HCT116 (cell line): ENCODE measurements around the gene YIF1B. TPM values are rescaled to one million over a fixed set of nuclear protein-coding genes. Genes with fewer than 3 reads are reported as not detected.

Experiments used
- ATAC-seq: fragments of 200-7000 bp; cut with Tn5 transposase; 2 replicates; pipeline ENCODE4 v1.9.1; 2020; ENCODE audit warnings: mild to moderate bottlenecking, moderate library complexity
- BruUV-seq: library from RNA; stranded (reverse); fragments of 400-500 nt; replicated peaks from 2 replicates; lab custom pipeline; 2021; lab: Mats Ljungman, UMichigan
- CTCF ChIA-PET: fragments of 300-600 bp; sonication (Branson Sonifier 250); formaldehyde crosslinking; loops from one replicate; lab custom pipeline; 2021; ENCODE audit warnings: antibody characterized with exemption; lab: Charles Lee
- POLR2A ChIA-PET: fragments of 300-600, 350-600 bp; sonication (Branson Sonifier 250); formaldehyde crosslinking; loops from one replicate; lab custom pipeline; 2021; ENCODE audit warnings: antibody characterized with exemption; lab: Charles Lee
- RAD21 ChIA-PET, 2 experiments: fragments of 300-600 bp; sonication (Branson Sonifier 250); formaldehyde crosslinking; loops; one replicate each; lab custom pipeline; 2023; ENCODE audit warnings: low total read pairs in 2 of 2; ENCODE audit not compliant: uncharacterized antibody in 2 of 2, unreplicated experiment in 2 of 2, low non-redundant PET in 1 of 2; lab: Charles Lee
- DNase-seq: peaks from one replicate; pipeline ENCODE4 v3.0.0-alpha.2; 2010; ENCODE audit warnings: low read depth, low spot score
- H2AFZ ChIP-seq: fragments of 200-600 bp; shearing (Covaris generic), sonication (generic); 2 replicates; pipeline ENCODE4 v1.6.1; 2017; ENCODE audit warnings: low read depth, mixed run types, mixed read lengths, antibody characterized with exemption, low read length; ENCODE audit not compliant: poor library complexity, severe bottlenecking
- H3K27ac ChIP-seq: 2 replicates; pipeline ENCODE4 v1.5.1; 2012; ENCODE audit warnings: low read depth, low read length
- H3K27me3 ChIP-seq: fragments of 200-600 bp; sonication (generic); 2 replicates; pipeline ENCODE4 v1.6.1; 2016; ENCODE audit warnings: mixed run types, low read length, mixed read lengths; ENCODE audit not compliant: insufficient read depth
- H3K36me3 ChIP-seq, 2 experiments: fragments of 200-500 bp in 1 of 2; fragments of 200-600 bp in 1 of 2; sonication (Bioruptor generic) in 1 of 2; sonication (generic) in 1 of 2; 2 replicates each; pipeline versions ENCODE4 v1.5.1 to v1.6.1; 2014 to 2016; ENCODE audit warnings: low read length in 2 of 2, inconsistent platforms in 1 of 2, mixed read lengths in 1 of 2, mixed run types in 1 of 2; ENCODE audit not compliant: insufficient read depth in 2 of 2, control insufficient read depth in 1 of 2
- H3K4me1 ChIP-seq, 2 experiments: fragments of 200-600 bp in 1 of 2; sonication (generic) in 1 of 2; 2 replicates each; pipeline versions ENCODE4 v1.5.1 to v1.6.1; 2012 to 2017; ENCODE audit warnings: low read length in 2 of 2, inconsistent platforms in 1 of 2, mild to moderate bottlenecking in 1 of 2, mixed read lengths in 1 of 2, mixed run types in 1 of 2, moderate library complexity in 1 of 2; ENCODE audit not compliant: insufficient read depth in 2 of 2, control insufficient read depth in 1 of 2
- H3K4me2 ChIP-seq: fragments of 200-600 bp; sonication (generic); 2 replicates; pipeline ENCODE4 v1.6.1; 2017; ENCODE audit warnings: mixed run types, low read length, mixed read lengths
- H3K4me3 ChIP-seq, 2 experiments: fragments of 200-600 bp in 1 of 2; sonication (generic) in 1 of 2; replicated peaks in 1 of 2; 2 replicates each; pipeline ENCODE4 v1.5.1; 2011 to 2016; ENCODE audit warnings: low read length in 2 of 2, control low read depth in 1 of 2, low read depth in 1 of 2, mild to moderate bottlenecking in 1 of 2, mixed read lengths in 1 of 2, mixed run types in 1 of 2
- H3K79me2 ChIP-seq: fragments of 200-600 bp; sonication (generic); 2 replicates; pipeline ENCODE4 v1.6.1; 2017; ENCODE audit warnings: mild to moderate bottlenecking, mixed run types, low read length, moderate library complexity, mixed read lengths; ENCODE audit not compliant: insufficient read depth
- H3K9ac ChIP-seq: fragments of 200-600 bp; sonication (generic); 2 replicates; pipeline ENCODE4 v1.6.1; 2016; ENCODE audit warnings: low read length, mixed read lengths
- H3K9me2 ChIP-seq: fragments of 200-600 bp; sonication (generic), shearing (Covaris generic); 2 replicates; pipeline ENCODE4 v1.6.1; 2017; ENCODE audit warnings: mixed run types, mild to moderate bottlenecking, moderate library complexity; ENCODE audit not compliant: insufficient read depth
- H3K9me3 ChIP-seq, 2 experiments: fragments of 200-500 bp in 1 of 2; fragments of 200-600 bp in 1 of 2; sonication (Bioruptor generic) in 1 of 2; sonication (generic) in 1 of 2; 2 replicates each; pipeline ENCODE4 v1.6.1; 2014 to 2017; ENCODE audit warnings: low read length in 2 of 2, mixed read lengths in 2 of 2, inconsistent platforms in 1 of 2, low read depth in 1 of 2, mild to moderate bottlenecking in 1 of 2, mixed run types in 1 of 2, moderate library complexity in 1 of 2; ENCODE audit not compliant: control insufficient read depth in 1 of 2, insufficient read depth in 1 of 2
- H4K20me1 ChIP-seq: fragments of 200-600 bp; sonication (generic), shearing (Covaris generic); 2 replicates; pipeline ENCODE4 v1.6.1; 2017; ENCODE audit warnings: mixed run types, mild to moderate bottlenecking, moderate library complexity; ENCODE audit not compliant: insufficient read depth
- ATF3 ChIP-seq: IDR thresholded peaks from 2 replicates; pipeline ENCODE4 v1.6.1; 2012
- CEBPB ChIP-seq: IDR thresholded peaks from 2 replicates; pipeline ENCODE4 v1.6.1; 2012; ENCODE audit warnings: low read depth
- CTCF ChIP-seq, 3 experiments: fragments of 200-600 bp in 1 of 3; sonication (generic) in 1 of 3; IDR thresholded peaks in 2 of 3; conservative IDR thresholded peaks in 1 of 3; 2 replicates each; pipeline ENCODE4 v1.5.1; 2012 to 2017; ENCODE audit warnings: low read depth in 2 of 3, low read length in 2 of 3, antibody characterized with exemption in 1 of 3, borderline replicate concordance in 1 of 3, control low read depth in 1 of 3, mild to moderate bottlenecking in 1 of 3, mixed read lengths in 1 of 3, mixed run types in 1 of 3, moderate library complexity in 1 of 3; ENCODE audit not compliant: insufficient read depth in 1 of 3
- EGR1 ChIP-seq: IDR thresholded peaks from 2 replicates; pipeline ENCODE4 v1.6.1; 2012; ENCODE audit warnings: low read depth
- EZH2 ChIP-seq: fragments of 200-600 bp; sonication (generic); IDR thresholded peaks from 2 replicates; pipeline ENCODE4 v1.6.1; 2017; ENCODE audit warnings: antibody characterized with exemption, mixed run types
- MAX ChIP-seq: IDR thresholded peaks from 2 replicates; pipeline ENCODE4 v1.6.1; 2012
- POLR2A ChIP-seq: IDR thresholded peaks from 2 replicates; pipeline ENCODE4 v1.7.0; 2011; ENCODE audit warnings: borderline replicate concordance; ENCODE audit not compliant: insufficient read depth, insufficient read length; ENCODE audit errors: extremely low read depth
- POLR2AphosphoS5 ChIP-seq: IDR thresholded peaks from 2 replicates; pipeline ENCODE4 v1.6.1; 2011; ENCODE audit warnings: mild to moderate bottlenecking, low read depth, low read length, moderate library complexity
- RAD21 ChIP-seq: IDR thresholded peaks from 2 replicates; pipeline ENCODE4 v1.6.1; 2012; ENCODE audit warnings: low read depth, mild to moderate bottlenecking
- SIN3A ChIP-seq: IDR thresholded peaks from 2 replicates; pipeline ENCODE4 v1.6.1; 2012; ENCODE audit warnings: low read depth
- ZFX ChIP-seq: fragments of 450-650 bp; IDR thresholded peaks from 2 replicates; pipeline ENCODE4 v1.6.1; 2017
- intact Hi-C: fragments of 100-400 bp; cut with micrococcal nuclease; formaldehyde crosslinking; loops from 2 replicates; pipeline ENCODE4 v1.10.0; 2022
- total RNA-seq: library from RNA; stranded (reverse); gene quantifications from one replicate; pipeline ENCODE4 v1.2.1, GENCODE V29; 2021; ENCODE audit not compliant: unreplicated experiment

The YIF1B gene
- total RNA-seq, 1 experiment from 2014 or later, result 67.5 TPM

- Histone ChIP-seq H4K20me1 (no peaks in the 10 kb centered on the region), H3K27ac (peak overlapping the region; percentile 54), H3K9me3 (no peaks in the 10 kb centered on the region), H3K4me3 (peak overlapping the region; percentile 45 to 59), H3K36me3 (no peaks in the 10 kb centered on the region), H3K27me3 (no peaks in the 10 kb centered on the region), H3K4me1 (peaks cover 17 to 46% of the 10 kb centered on the region in 2 experiments), H3K9me2 (no peaks in the 10 kb centered on the region), H3K79me2 (peaks cover 35% of the 10 kb centered on the region), H3K9ac (peak overlapping the region; percentile 70), H2AFZ (peak overlapping the region; percentile 82), H3K4me2 (peak overlapping the region; percentile 92)
- no TSS peak for BruUV-seq
- DNase-seq (no peak), ATAC-seq (no peak)
- POLR2A ChIA-PET, result no interaction called here
- RAD21 ChIA-PET, result no interaction called here
- CTCF ChIA-PET, result no interaction called here
- intact Hi-C loops, result no loop called here
- TF ChIP-seq CTCF (IDR thresholded peaks at IDR 0.05 in 2 of 3, conservative IDR thresholded peaks at IDR 0.05 in 1 of 3; ENCODE audit: borderline replicate concordance in 1 of 3, insufficient read depth in 1 of 3, low read depth in 2 of 3, low read length in 2 of 3) (no peak), POLR2AphosphoS5 (no peak), POLR2A (no peak), RAD21 (no peak), SIN3A (no peak), CEBPB (no peak), ZFX (no peak), EZH2 (no peak), ATF3 (no peak), EGR1 (no peak), MAX (no peak)
Measured at GRCh38 chr19:38316477-38317067, 825 bp upstream of the YIF1B start.
